ENCODE measurements around the gene DGAT2. TPM values are rescaled to one million over a fixed set of nuclear protein-coding genes. Genes with fewer than 3 reads are reported as not detected.

DGAT2 gene
- total RNA-seq, 1 donor from 2014 or later, result 26.0 TPM

DNA sequence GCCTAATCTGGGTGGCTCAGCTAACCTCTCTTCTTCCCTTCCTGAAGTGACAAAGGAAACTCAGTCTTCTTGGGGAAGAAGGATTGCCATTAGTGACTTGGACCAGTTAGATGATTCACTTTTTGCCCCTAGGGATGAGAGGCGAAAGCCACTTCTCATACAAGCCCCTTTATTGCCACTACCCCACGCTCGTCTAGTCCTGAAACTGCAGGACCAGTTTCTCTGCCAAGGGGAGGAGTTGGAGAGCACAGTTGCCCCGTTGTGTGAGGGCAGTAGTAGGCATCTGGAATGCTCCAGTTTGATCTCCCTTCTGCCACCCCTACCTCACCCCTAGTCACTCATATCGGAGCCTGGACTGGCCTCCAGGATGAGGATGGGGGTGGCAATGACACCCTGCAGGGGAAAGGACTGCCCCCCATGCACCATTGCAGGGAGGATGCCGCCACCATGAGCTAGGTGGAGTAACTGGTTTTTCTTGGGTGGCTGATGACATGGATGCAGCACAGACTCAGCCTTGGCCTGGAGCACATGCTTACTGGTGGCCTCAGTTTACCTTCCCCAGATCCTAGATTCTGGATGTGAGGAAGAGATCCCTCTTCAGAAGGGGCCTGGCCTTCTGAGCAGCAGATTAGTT, 32.3 kb downstream of the DGAT2 start:
- Histone ChIP-seq H3K4me3 (no peak overlapping the region), H3K27me3 (no peaks in the 10 kb centered on the region), H3K36me3 (no peaks in the 10 kb centered on the region), H3K4me1 (peaks cover 8% of the 10 kb centered on the region), H3K27ac (no peak overlapping the region), H3K9me3 (no peaks in the 10 kb centered on the region)
- intact Hi-C loops (cut with DNase I), result loop anchor here (2.0 kb wide), 1 partner anchor 64 kb away; no protein-coding TSS in a partner anchor
- DNase-seq (ENCODE audit: extremely low spot score in 2 of 2), result no peak
- TF ChIP-seq POLR2AphosphoS5 (IDR thresholded peaks at IDR 0.05; ENCODE audit: insufficient read depth in 1 of 2, low read depth in 1 of 2) (no peak), POLR2A (IDR thresholded peaks at IDR 0.05) (no peak)
- TF ChIP-seq, protein P1, sequence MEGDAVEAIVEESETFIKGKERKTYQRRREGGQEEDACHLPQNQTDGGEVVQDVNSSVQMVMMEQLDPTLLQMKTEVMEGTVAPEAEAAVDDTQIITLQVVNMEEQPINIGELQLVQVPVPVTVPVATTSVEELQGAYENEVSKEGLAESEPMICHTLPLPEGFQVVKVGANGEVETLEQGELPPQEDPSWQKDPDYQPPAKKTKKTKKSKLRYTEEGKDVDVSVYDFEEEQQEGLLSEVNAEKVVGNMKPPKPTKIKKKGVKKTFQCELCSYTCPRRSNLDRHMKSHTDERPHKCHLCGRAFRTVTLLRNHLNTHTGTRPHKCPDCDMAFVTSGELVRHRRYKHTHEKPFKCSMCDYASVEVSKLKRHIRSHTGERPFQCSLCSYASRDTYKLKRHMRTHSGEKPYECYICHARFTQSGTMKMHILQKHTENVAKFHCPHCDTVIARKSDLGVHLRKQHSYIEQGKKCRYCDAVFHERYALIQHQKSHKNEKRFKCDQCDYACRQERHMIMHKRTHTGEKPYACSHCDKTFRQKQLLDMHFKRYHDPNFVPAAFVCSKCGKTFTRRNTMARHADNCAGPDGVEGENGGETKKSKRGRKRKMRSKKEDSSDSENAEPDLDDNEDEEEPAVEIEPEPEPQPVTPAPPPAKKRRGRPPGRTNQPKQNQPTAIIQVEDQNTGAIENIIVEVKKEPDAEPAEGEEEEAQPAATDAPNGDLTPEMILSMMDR (IDR thresholded peaks at IDR 0.05), result no peak

DNA sequence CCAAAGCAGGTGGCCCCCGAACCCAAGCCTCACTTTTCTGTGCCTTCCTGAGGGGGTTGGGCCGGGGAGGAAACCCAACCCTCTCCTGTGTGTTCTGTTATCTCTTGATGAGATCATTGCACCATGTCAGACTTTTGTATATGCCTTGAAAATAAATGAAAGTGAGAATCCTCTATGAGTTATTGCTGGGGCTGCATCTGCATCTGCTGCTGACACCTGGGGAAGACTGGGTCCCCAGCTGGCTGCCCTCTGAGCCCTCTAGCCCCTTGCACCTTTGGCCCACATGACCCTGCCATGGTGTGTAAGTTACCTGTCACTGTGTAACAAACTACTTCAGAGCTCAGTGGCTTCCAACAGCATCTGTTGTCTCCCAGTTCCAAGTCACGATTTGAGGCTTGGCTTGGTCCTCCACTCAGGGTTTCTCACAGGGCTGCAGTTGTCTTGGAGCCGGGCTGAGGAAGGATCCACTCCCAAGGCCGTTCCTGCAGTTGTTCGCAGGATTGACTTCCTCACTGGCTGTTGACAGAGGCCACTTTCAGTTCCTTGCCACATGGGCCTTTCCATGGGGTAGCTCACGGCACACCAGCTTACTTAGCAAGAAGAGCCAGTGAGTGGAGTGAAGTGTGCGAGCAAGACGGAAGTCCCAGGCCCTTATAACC, 32.9 kb downstream of the DGAT2 start:
- peaks cover 8% of the 10 kb centered on the region for H3K4me1 ChIP-seq
- H3K4me3 ChIP-seq, result no peak overlapping the region
- TF ChIP-seq, protein P1 (IDR thresholded peaks at IDR 0.05), result no peak
- TF ChIP-seq POLR2A (IDR thresholded peaks at IDR 0.05) (no peak), POLR2AphosphoS5 (IDR thresholded peaks at IDR 0.05; ENCODE audit: insufficient read depth in 1 of 2, low read depth in 1 of 2) (no peak)
- no peaks in the 10 kb centered on the region for H3K27me3 ChIP-seq
- intact Hi-C loops (cut with DNase I), result loop anchor here (2.0 kb wide), 1 partner anchor 63 kb away; no protein-coding TSS in a partner anchor
- no peak overlapping the region for H3K27ac ChIP-seq
- DNase-seq (ENCODE audit: extremely low spot score in 2 of 2), result no peak
- no peaks in the 10 kb centered on the region for H3K36me3 ChIP-seq
- H3K9me3 ChIP-seq, result no peaks in the 10 kb centered on the region

DNA sequence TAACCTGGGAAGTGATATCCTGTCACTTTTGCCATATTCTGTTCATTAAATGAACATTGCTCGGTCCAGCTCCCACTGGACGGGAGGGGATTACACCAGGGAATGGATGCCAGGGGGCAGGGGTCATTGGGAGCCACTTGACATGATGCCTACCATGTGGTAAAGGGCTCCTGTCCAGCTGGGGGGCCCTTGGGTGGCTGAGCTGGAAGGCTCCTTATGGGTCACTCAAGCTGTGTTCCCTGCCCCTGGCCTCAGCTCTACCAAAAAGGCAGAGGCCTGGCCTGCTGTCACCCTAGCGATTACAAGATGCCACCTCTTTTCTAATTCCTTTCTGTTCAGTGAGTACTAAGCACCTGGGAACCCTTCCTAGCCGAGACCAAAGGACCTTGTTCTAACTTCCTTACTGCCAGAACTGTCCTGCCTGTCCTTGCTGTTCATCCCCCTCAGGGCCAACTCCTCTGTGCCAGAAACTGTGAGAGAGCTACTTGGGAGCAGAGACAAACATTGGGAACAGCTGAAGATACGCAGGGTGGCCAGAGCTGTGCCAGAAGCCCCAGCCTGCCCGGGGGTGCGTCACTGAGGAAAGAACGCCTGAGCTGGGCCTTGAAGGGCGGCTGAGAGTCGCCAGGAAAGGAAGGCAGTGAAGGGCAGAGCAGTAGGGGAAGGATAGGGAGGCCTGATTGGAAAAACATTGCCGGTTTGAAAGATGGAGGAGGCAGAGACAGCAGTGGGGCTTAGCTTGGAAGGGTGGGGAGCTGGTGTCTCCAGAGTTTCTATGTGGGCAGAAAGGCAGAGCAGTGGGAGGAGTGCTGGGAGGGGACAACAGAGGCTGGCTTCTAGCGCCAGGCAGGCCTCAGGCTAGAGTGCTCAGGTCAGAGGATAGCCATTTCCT, 33.7 kb downstream of the DGAT2 start:
- H3K9me3 ChIP-seq, result no peaks in the 10 kb centered on the region
- H3K27ac ChIP-seq, result no peak overlapping the region
- H3K36me3 ChIP-seq, result no peaks in the 10 kb centered on the region
- intact Hi-C loops (cut with DNase I), result no loop called here
- H3K27me3 ChIP-seq, result no peaks in the 10 kb centered on the region
- peaks cover 8% of the 10 kb centered on the region for H3K4me1 ChIP-seq
- TF ChIP-seq POLR2AphosphoS5 (IDR thresholded peaks at IDR 0.05; ENCODE audit: insufficient read depth in 1 of 2, low read depth in 1 of 2) (no peak), POLR2A (IDR thresholded peaks at IDR 0.05) (no peak)
- TF ChIP-seq, protein P1 (IDR thresholded peaks at IDR 0.05), result no peak
- no peak for DNase-seq (ENCODE audit: extremely low spot score in 2 of 2)
- H3K4me3 ChIP-seq, result no peak overlapping the region

DNA sequence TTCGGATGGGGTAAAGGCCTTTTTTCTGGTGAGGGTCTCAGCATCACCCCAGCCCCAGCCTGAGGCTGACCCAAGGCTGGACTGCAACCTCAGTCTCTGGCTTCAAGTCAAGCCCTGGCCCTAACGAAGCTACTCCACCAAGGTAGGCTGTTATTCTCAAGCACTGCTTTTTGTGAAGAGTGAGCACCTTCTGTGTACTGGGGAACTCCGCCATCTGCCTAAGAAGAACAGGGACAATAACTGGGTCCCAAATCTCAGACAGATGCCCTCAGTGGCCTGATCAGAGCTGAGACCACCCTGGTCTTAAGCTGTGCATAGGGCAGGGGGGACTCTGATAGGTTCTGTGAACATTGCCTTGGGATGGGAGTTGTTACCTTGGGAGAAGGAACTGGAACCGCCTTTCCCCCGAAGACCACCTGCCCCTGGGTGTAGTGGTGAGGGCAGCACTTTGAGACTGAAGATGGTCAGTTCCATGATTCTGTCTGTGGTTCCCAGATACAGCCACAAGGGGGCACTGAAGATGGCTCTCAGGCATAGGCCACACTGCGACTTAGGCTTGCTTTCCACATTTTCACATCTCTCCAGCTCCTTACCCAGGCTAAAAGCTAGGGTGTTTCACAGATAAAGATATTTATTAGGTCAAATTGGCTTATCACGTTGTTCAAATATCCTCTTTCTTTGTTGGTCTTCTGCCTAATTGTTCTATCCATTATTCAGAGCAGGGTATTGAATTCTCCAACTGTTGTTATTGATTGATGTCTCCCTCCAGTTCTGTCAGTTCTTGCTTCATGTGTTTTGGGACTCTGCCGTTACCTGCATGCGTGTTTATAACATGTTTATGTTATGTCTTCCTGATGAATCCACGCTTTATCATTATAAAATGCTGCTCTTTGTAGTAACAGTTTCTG, 34.6 kb downstream of the DGAT2 start:
- H3K27me3 ChIP-seq, result no peaks in the 10 kb centered on the region
- H3K9me3 ChIP-seq, result no peaks in the 10 kb centered on the region
- intact Hi-C loops (cut with DNase I), result no loop called here
- no peak for DNase-seq (ENCODE audit: extremely low spot score in 2 of 2)
- H3K36me3 ChIP-seq, result no peaks in the 10 kb centered on the region
- H3K27ac ChIP-seq, result no peak overlapping the region
- TF ChIP-seq, protein P1 (IDR thresholded peaks at IDR 0.05), result peak; percentile 85 to 93 (median 86)
- TF ChIP-seq POLR2A (IDR thresholded peaks at IDR 0.05), result no peak
- peaks cover 8% of the 10 kb centered on the region for H3K4me1 ChIP-seq
- H3K4me3 ChIP-seq, result no peak overlapping the region

Data from vagina (tissue), 2 donors.